Neuronal stem cell (in vitro differentiated cells): ENCODE measurements around the gene APP.

ENCODE experiments used
- DNase-seq: peaks from one replicate; pipeline ENCODE4 v3.0.0-alpha.2; 2013; ENCODE audit warnings: low spot score
- H2AFZ ChIP-seq: one replicate; pipeline ENCODE4 v1.6.1; 2013; ENCODE audit warnings: mild to moderate bottlenecking, low read length, inconsistent platforms
- H2AK5ac ChIP-seq: 2 replicates; pipeline ENCODE4 v1.6.1; 2013; ENCODE audit warnings: low read depth, mild to moderate bottlenecking, inconsistent platforms, low read length, moderate library complexity, mixed read lengths
- H2BK120ac ChIP-seq: 2 replicates; pipeline ENCODE4 v1.6.1; 2013; ENCODE audit warnings: low read depth, mild to moderate bottlenecking, inconsistent platforms, low read length, moderate library complexity, mixed read lengths
- H2BK12ac ChIP-seq: one replicate; pipeline ENCODE4 v1.6.1; 2013; ENCODE audit warnings: low read length, inconsistent platforms
- H2BK15ac ChIP-seq: 2 replicates; pipeline ENCODE4 v1.6.1; 2013; ENCODE audit warnings: mild to moderate bottlenecking, low read length, inconsistent platforms, mixed read lengths
- H2BK5ac ChIP-seq: one replicate; pipeline ENCODE4 v1.6.1; 2013; ENCODE audit warnings: inconsistent platforms, mild to moderate bottlenecking, low read length, moderate library complexity
- H3K14ac ChIP-seq: one replicate; pipeline ENCODE4 v1.6.1; 2013; ENCODE audit warnings: low read length, inconsistent platforms
- H3K18ac ChIP-seq: 2 replicates; pipeline ENCODE4 v1.6.1; 2013; ENCODE audit warnings: low read length, inconsistent platforms
- H3K23ac ChIP-seq: 2 replicates; pipeline ENCODE4 v1.6.1; 2013; ENCODE audit warnings: low read depth, mild to moderate bottlenecking, mixed read lengths, low read length, inconsistent platforms; ENCODE audit not compliant: poor library complexity
- H3K27ac ChIP-seq: replicated peaks from 3 replicates; pipeline ENCODE4 v1.5.1; 2013; ENCODE audit warnings: low read length, inconsistent platforms
- H3K27me3 ChIP-seq, 3 experiments: 2 replicates each; pipeline ENCODE4 v1.6.1; 2013; ENCODE audit warnings: low read length in 3 of 3, mild to moderate bottlenecking in 2 of 3, inconsistent platforms in 1 of 3, low read depth in 1 of 3, mixed read lengths in 1 of 3, moderate library complexity in 1 of 3; ENCODE audit not compliant: control insufficient read depth in 3 of 3, insufficient read depth in 3 of 3
- H3K36me3 ChIP-seq, 2 donors: replicated peaks in 1 of 2; 2 replicates each; pipeline ENCODE4 v1.6.1; 2013; ENCODE audit warnings: low read length in 2 of 2; ENCODE audit not compliant: control insufficient read depth in 2 of 2, insufficient read depth in 2 of 2
- H3K4ac ChIP-seq: 2 replicates; pipeline ENCODE4 v1.6.1; 2013; ENCODE audit warnings: inconsistent platforms, mild to moderate bottlenecking, low read length, moderate library complexity
- H3K4me1 ChIP-seq, 2 donors: 1 replicate in 1 of 2; 2 replicates in 1 of 2; pipeline ENCODE4 v1.6.1; 2013; ENCODE audit warnings: low read length in 2 of 2, low read depth in 1 of 2; ENCODE audit not compliant: control insufficient read depth in 2 of 2, insufficient read depth in 1 of 2
- H3K4me2 ChIP-seq: one replicate; pipeline ENCODE4 v1.6.1; 2013; ENCODE audit warnings: mild to moderate bottlenecking, low read length, inconsistent platforms; ENCODE audit not compliant: insufficient read depth, poor library complexity, severe bottlenecking
- H3K4me3 ChIP-seq, 2 donors: 2 replicates each; pipeline ENCODE4 v1.5.1; 2013; ENCODE audit warnings: low read length in 2 of 2, mild to moderate bottlenecking in 2 of 2, inconsistent platforms in 1 of 2, moderate library complexity in 1 of 2
- H3K79me1 ChIP-seq: one replicate; pipeline ENCODE4 v1.6.1; 2013; ENCODE audit warnings: low read depth, mild to moderate bottlenecking, inconsistent platforms, low read length, moderate library complexity
- H3K9ac ChIP-seq: one replicate; pipeline ENCODE4 v1.6.1; 2013; ENCODE audit warnings: mild to moderate bottlenecking, low read depth, low read length, inconsistent platforms; ENCODE audit not compliant: poor library complexity
- H3K9me3 ChIP-seq, 2 donors: replicated peaks in 1 of 2; 2 replicates each; pipeline versions ENCODE3 to v1.6.1; 2013; ENCODE audit warnings: low read length in 2 of 2, mild to moderate bottlenecking in 2 of 2, inconsistent platforms in 1 of 2, low read depth in 1 of 2, mixed read lengths in 1 of 2, moderate library complexity in 1 of 2; ENCODE audit not compliant: control insufficient read depth in 2 of 2, insufficient read depth in 1 of 2
- H4K8ac ChIP-seq: one replicate; pipeline ENCODE4 v1.6.1; 2013; ENCODE audit warnings: low read depth, mild to moderate bottlenecking, inconsistent platforms, low read length, moderate library complexity
- H4K91ac ChIP-seq: one replicate; pipeline ENCODE4 v1.6.1; 2013; ENCODE audit warnings: low read length, low read depth, mild to moderate bottlenecking, inconsistent platforms; ENCODE audit not compliant: poor library complexity
- WGBS, 2 donors: extraction: QIAGEN DNeasy Blood & Tissue Kit; methylation state at CpG; one replicate each; pipeline ENCODE4 v1.1.7; 2013; ENCODE audit warnings: missing lambda C conversion rate in 2 of 2, mixed read lengths in 1 of 2; ENCODE audit not compliant: insufficient read length in 2 of 2, insufficient replicate concordance in 1 of 2; ENCODE audit errors: extremely low coverage in 2 of 2; 5-methylcytosine and 5-hydroxymethylcytosine counted together

Gene APP

GRCh38 chr21:25887646-25888306 lies 282.8 kb downstream of the APP start:
- Histone ChIP-seq H2AFZ (no peak overlapping the region), H2BK5ac (no peak overlapping the region), H3K4me3 (no peak overlapping the region), H3K27me3 (no peaks in the 10 kb centered on the region), H3K18ac (no peak overlapping the region), H3K36me3 (peaks cover 10 to 79% of the 10 kb centered on the region in 2 donors), H3K14ac (no peak overlapping the region), H3K9me3 (peaks cover 0 to 1% of the 10 kb centered on the region in 2 donors), H3K9ac (no peak overlapping the region), H3K4me1 (no peaks in the 10 kb centered on the region), H2BK120ac (no peak overlapping the region), H2BK15ac (no peak overlapping the region), H3K4ac (no peak overlapping the region), H3K23ac (no peak overlapping the region), H3K79me1 (no peaks in the 10 kb centered on the region), H2BK12ac (no peak overlapping the region), H2AK5ac (no peak overlapping the region), H3K4me2 (no peak overlapping the region), H4K8ac (no peak overlapping the region), H3K27ac (no peak overlapping the region), H4K91ac (no peak overlapping the region)
- DNase-seq = no peak
- WGBS, 2 donors = no CpG with 5 or more reads among the region's 9 CpGs

DNA sequence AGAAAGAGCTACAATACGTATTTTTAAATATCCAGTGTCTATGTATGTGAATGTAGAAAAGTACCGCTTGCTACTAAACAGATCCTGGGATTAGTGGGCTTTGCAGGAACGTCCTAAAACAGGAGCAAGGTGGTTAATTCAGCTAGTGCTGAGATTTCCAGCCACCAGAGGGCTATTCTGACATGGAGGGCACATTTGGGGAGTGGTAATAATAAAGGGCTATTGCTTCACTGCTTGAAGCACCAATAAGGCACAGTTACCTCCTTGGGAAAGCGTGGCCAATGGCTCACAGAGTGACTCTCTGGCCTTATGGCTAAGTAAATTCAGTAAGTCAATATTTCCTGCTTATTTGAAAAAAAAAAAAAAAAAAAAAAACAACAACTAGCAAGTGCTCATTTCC lies 283.4 kb downstream of the APP start:
- Histone ChIP-seq H3K4me3 (no peak overlapping the region), H3K9me3 (peaks cover 5 to 6% of the 10 kb centered on the region in 2 donors), H3K18ac (no peak overlapping the region), H2AFZ (no peak overlapping the region), H3K23ac (no peak overlapping the region), H4K8ac (no peak overlapping the region), H3K4me2 (no peak overlapping the region), H2BK5ac (no peak overlapping the region), H3K4me1 (no peaks in the 10 kb centered on the region), H3K4ac (no peak overlapping the region), H3K9ac (no peak overlapping the region), H2AK5ac (no peak overlapping the region), H3K27ac (no peak overlapping the region), H2BK15ac (no peak overlapping the region), H2BK120ac (no peak overlapping the region), H3K36me3 (peaks cover 13 to 79% of the 10 kb centered on the region in 2 donors), H4K91ac (no peak overlapping the region), H2BK12ac (no peak overlapping the region), H3K79me1 (no peaks in the 10 kb centered on the region), H3K14ac (no peak overlapping the region), H3K27me3 (no peaks in the 10 kb centered on the region)
- no peak for DNase-seq
- no CpG with 5 or more reads among the region's 4 CpGs for WGBS, 2 donors

DNA sequence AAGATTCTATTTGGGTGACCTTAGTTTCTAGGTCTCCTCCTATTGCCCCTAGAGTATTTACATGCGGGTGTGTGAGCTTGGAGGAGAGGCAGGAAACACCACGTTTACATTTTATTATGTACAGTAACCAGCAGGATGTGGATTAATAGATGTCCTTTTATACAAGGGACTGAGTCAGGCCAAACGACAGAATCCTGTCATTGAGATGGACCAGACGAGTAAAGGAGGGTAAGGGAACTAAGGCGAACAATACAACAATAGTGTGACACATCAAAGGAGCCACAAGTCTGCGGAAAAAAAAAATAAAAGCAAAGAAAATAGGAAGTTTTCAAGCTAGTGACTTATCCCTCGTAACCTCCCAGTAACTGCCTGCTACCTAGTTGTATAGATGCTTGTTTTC lies 284.7 kb downstream of the APP start:
- Histone ChIP-seq H3K9me3 (peaks cover 5 to 6% of the 10 kb centered on the region in 2 donors), H2AK5ac (no peak overlapping the region), H2BK5ac (no peak overlapping the region), H2BK12ac (no peak overlapping the region), H3K4me3 (no peak overlapping the region), H3K18ac (no peak overlapping the region), H3K4me2 (no peak overlapping the region), H3K36me3 (peaks cover 13 to 77% of the 10 kb centered on the region in 2 donors), H4K8ac (no peak overlapping the region), H3K27me3 (no peaks in the 10 kb centered on the region), H3K4me1 (no peaks in the 10 kb centered on the region), H3K79me1 (no peaks in the 10 kb centered on the region), H3K23ac (no peak overlapping the region), H3K9ac (no peak overlapping the region), H2BK120ac (no peak overlapping the region), H2BK15ac (no peak overlapping the region), H3K4ac (no peak overlapping the region), H3K27ac (no peak overlapping the region), H2AFZ (no peak overlapping the region), H4K91ac (no peak overlapping the region), H3K14ac (no peak overlapping the region)
- no CpG with 5 or more reads among the region's 7 CpGs for WGBS, 2 donors
- no peak for DNase-seq

DNA sequence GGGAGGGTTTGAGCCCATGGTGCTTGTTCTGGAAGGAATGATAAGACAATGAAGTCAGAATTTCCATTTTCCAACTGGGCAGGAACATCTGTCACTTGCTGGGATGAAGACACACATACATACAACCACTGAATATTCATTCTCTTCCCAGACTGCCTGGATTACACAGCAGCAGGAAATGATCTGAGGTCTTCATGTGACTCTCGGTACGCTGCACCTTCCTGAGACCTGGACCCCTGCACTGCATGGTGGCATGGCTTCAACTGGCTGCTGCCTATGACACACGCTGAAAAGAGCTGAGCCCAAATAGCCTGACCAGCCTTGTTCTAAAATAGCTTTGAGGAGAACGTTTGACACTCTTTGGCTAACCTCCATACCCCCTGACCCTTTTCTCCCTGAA lies 285.2 kb downstream of the APP start:
- WGBS, 2 donors = no CpG with 5 or more reads among the region's 4 CpGs

More for the DNA sequence above, 285.2 kb downstream of the APP start:
- Histone ChIP-seq H2AK5ac (no peak overlapping the region), H3K27me3 (no peaks in the 10 kb centered on the region), H3K23ac (no peak overlapping the region), H4K8ac (no peak overlapping the region), H2BK5ac (no peak overlapping the region), H3K4me3 (no peak overlapping the region), H3K4ac (no peak overlapping the region), H4K91ac (no peak overlapping the region), H3K4me1 (no peaks in the 10 kb centered on the region), H3K36me3 (peaks cover 13 to 78% of the 10 kb centered on the region in 2 donors), H2BK120ac (no peak overlapping the region), H3K27ac (no peak overlapping the region), H3K14ac (no peak overlapping the region), H3K9me3 (peaks cover 5 to 6% of the 10 kb centered on the region in 2 donors), H2BK15ac (no peak overlapping the region), H2BK12ac (no peak overlapping the region), H3K4me2 (no peak overlapping the region), H3K9ac (no peak overlapping the region), H2AFZ (no peak overlapping the region), H3K79me1 (no peaks in the 10 kb centered on the region), H3K18ac (no peak overlapping the region)
- no peak for DNase-seq
